Stimulated activated CD4-positive, alpha-beta T cell treated with anti-CD3 and anti-CD28 coated beads, Interleukin-12 subunit alpha, Interleukin-12 subunit beta, amount 100 ng/mL, for 48 hours (primary cell): ENCODE data around the gene L3MBTL4.
"Not testable (repeated sequence)": the region's sequence is repeated elsewhere in the genome, so short reads cannot be mapped to it uniquely, and the experiment has no call there.

Experiments used
- DNase-seq, 3 donors: peaks; one replicate each; pipeline ENCODE4 v3.0.0-alpha.2; 2020; ENCODE audit warnings: low read depth in 2 of 3, low spot score in 1 of 3

L3MBTL4 gene

GRCh38 chr18:6406910-6407470 lies 7.7 kb downstream of the L3MBTL4 start:
- DNase-seq: no peak

- DNase-seq: no peak
These were observed 8.4 kb downstream of the L3MBTL4 start for GRCh38 chr18:6406075-6406909.

DNA sequence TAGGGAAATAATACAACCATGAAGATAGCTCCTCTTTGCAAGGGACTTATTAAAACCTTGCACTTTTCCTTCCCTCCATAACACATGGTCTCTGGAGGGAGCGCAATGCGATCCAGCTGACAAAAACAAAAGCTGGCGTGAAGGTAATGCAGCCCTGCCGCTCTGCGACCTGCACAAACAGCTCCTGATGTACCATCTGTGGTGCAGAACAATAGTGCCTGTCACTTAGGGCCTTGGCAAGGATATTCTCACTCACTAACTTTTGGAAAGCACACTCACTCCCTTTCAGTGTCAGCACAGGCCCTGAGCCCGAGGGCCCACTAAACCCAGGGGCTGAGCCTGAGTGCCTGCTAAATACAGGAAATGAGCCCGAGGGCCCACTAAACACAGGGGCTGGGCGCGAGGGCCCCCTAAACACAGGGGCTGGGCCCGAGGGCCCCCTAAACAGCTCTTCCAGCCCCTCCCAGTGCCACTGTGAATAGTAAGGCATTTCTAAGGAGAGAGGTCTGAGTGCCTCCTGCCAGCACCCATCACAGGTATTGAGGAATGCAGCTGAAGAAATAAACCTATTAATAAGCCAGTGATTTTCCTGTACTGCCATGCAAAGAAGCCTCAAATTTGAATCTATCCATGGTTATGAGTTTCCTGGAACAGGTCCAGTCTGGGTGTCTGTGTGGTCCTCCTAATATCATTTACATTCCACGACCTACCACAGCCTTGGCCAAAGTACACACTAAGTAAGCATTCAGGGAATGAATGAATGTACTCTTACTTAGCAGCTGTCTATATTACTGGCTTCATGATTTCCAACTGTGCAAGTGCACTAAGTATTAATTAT lies 9.3 kb downstream of the L3MBTL4 start:
- DNase-seq: no peak

DNA sequence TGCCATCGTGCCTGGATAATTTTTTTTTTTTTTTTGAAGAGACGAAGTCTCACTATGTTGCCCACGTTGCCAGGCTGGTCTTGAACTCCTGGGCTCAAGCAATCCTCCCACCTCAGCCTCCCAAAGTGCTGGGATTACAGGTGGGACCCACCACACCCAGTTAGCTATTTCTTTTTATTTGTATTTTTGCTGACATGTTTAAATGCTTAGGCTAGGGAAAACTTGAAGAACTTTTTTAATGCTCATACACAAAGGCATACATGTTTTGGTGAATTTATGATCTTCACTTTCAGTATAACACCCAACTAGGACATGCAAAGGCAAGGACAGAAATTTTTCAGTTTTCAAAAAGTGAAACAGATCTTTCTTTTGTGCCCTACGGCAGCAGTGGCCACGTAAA lies 9.9 kb downstream of the L3MBTL4 start:
- no peak for DNase-seq

- DNase-seq: no peak
These were observed 13.0 kb downstream of the L3MBTL4 start for GRCh38 chr18:6401687-6402086.

DNA sequence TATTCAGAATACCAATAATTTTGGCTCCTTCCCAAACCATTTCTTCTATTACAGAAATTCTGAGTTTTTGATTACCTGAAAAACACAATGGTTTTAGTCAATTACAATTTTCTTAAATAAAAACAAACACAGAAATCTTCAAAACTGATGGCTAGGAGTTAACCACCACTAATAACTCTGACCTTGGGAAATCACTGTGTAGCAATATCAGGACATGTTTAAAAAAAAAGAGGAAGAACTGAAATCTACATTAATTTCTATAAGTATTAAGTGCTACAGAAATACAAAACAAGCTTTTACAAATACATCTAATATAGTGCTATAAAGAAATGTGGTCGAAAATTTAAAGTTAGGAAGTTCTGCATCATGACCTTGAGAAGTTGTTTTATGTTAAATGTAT lies 14.9 kb downstream of the L3MBTL4 start:
- DNase-seq: no peak

GRCh38 chr18:6397931-6398566 lies 16.7 kb downstream of the L3MBTL4 start:
- no peak for DNase-seq

GRCh38 chr18:6396847-6397246 lies 17.9 kb downstream of the L3MBTL4 start:
- DNase-seq: no peak

GRCh38 chr18:6396276-6396675 lies 18.4 kb downstream of the L3MBTL4 start:
- DNase-seq: no peak

DNA sequence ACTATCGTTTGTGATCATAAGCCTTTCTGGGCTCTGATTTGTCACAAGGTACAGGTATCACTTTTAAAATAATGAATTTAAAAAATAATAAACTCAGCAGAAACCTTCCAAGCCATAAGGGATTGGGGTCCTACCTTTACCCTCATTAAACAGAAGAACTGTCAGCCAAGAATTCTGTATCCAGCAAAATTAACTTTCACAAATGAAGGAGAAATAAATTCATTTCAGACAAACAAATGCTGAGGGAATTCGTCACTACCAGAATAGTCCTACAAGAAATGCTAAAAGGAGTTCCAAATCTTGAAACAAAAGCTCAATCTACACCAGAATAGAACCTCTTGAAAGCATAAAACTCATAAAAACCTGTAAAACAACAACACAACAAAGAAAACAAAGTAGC lies 25.7 kb downstream of the L3MBTL4 start:
- no peak for DNase-seq

GRCh38 chr18:6382963-6383362 lies 31.7 kb downstream of the L3MBTL4 start:
- no peak for DNase-seq

GRCh38 chr18:6377473-6377872 lies 37.2 kb downstream of the L3MBTL4 start:
- DNase-seq: not testable (repeated sequence)

- no peak for DNase-seq
These were observed 38.1 kb downstream of the L3MBTL4 start for GRCh38 chr18:6376433-6377229.

GRCh38 chr18:6374935-6375529 lies 39.7 kb downstream of the L3MBTL4 start:
- DNase-seq: no peak

- no peak for DNase-seq
These were observed 40.4 kb downstream of the L3MBTL4 start for GRCh38 chr18:6374340-6374739.

- DNase-seq: no peak
These were observed 41.5 kb downstream of the L3MBTL4 start for GRCh38 chr18:6373187-6373586.

- DNase-seq: no peak
These were observed 43.6 kb downstream of the L3MBTL4 start for GRCh38 chr18:6370886-6371635.

GRCh38 chr18:6370410-6370809 lies 44.3 kb downstream of the L3MBTL4 start:
- no peak for DNase-seq

- no peak for DNase-seq
These were observed 46.7 kb downstream of the L3MBTL4 start for GRCh38 chr18:6368017-6368416.

- DNase-seq: no peak
These were observed 47.5 kb downstream of the L3MBTL4 start for GRCh38 chr18:6367208-6367607.
